DMS153 (cell line): ENCODE measurements around the gene VAV3.

Experiments used
- DNase-seq: peaks from one replicate; lab custom pipeline; 2025; lab: John Stamatoyannopoulos, UW

Gene VAV3

DNA sequence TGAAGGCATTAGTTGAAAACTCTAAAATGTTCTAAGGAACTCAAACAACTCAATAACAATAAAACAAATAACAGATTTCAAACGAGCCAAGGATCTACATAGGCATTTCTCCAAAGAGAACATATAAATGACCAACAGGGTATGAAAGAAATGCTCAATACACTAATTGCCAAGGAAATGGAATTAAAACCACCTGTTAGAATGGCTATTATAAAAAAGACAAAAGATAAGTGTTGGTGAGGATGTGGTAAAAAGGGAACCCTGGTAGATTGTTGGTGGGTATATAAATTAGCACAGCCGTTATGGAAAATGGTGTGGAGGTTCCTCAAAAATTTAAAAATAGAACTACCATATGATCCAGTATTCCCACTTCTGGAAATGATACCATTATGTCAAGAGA lies 9.1 kb upstream of the VAV3 start:
- DNase-seq: no peak

DNA sequence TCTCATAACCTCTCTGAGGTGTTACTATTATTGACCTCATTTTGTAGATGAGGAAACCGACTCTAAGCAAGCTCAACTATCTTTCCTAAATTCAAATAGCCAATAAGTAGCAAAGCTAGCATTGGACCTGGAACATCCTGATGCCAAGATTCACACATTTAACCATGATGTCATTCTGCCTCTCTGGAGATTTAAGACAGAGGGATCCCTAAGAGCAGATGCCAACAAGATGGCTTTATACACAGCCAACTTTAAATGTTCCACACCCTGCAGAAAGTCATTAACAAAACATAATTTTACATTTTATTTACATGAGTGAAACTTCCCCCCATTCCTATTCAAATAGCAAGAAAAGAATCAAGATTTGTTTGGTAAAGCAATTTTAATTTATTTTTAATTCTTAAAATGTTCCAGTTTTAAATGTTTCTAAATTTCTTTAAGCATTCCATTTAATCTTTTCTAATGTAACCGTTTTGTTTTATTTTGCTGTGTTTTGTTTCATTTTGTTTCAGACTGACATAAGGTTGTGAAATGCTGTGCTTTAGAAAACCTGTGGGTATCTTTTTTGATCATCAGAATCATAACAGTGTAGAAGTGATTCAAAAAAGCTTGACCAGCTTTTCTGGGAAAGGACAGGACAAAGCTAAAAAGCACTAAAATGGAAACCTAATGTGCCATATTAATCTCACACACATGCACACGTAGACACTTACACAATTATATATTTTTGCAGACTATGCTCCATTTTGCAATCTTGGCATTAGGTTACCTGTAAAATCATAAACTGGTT lies 7.6 kb upstream of the VAV3 start:
- no peak for DNase-seq

DNA sequence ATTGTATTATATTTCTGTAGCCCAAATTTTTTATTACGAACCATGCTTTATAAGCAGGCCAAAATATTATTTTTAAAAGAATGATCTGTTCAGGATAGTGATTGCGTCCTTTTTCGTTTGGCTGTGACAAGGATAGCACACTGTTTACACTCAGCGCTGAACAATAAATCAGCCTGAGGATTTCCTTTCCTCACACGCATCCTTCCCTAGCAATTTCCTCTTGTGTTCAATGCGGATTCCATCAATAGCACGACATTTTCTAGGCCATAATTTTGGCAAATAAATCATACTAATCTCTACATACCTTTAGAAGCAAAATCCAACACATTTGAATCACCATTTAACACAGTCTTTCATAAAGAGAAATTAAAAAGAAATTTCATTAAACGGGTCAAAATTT lies 1.6 kb upstream of the VAV3 start:
- no peak for DNase-seq

DNA sequence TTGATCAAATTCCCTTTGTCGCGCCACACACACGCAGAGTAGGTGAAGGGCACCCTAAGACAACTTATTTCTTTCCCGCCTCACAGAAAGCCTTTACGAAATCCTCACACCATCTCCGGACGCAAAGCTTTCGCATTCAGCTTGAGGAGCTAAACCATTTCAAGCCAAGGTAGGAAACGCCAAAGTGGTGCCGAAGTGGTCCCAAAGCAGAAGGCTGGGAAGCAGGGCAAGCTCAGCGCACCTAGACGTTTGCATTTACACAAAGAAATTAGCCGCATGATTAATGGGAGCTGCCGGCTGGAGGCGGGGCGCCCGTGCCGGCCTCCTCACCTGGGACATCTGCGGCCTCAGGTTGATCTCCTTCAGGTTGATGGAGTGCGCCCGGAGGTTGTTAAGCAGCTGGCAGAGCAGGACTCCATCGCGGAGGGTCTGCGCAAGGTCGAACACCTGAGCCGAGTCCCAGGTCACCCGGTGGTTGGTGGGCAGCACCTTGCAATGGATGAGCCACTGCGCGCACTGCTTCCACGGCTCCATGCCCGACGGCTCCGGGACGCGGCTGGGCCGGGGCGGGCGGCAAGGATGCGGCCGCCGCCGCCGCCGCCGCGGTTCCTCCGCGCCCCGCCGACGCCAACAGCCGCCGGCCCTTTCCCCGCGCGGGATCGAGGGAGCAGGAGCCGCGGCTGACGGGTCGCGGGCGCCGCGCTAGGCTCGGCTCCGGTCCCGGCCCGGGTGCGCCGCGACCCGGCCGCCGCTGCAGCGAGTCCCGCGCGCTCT lies 457 bp downstream of the VAV3 start:
- DNase-seq: peak; percentile 8

DNA sequence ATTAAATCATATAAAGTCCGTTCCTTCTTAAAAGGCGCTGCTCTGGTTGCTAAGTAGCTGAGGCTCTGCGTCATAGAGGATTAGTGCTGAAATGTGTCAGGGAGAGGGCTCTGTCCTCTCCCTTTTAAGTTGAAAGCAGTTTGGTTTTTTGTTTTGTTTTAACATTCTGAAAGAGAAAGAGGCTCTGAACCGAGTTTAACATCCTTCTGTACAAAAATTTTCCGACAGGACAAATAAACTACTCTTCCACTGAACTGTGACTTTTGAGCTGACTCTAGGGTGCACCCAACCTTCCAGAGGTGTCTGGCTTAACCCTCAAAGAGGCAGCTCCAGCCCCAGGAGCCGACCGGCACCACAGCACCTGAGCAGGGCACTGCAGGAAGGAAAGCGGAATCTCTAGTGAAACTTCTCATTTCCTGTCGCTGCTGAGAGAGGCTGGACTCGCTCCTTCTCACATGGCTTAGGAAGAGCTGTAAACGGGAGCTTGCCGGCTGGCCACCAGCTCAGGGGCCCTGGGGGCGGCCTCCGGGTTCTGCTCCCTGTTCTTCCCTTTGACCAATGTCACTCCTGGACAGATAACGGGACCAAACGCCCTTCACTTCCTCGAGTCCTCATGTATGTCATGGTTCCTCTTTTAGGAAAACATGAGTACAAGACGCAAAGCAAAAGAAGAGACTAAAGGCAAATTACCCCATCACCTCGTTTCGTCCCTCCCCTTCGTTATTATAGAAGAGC lies 1.2 kb downstream of the VAV3 start:
- DNase-seq: no peak

DNA sequence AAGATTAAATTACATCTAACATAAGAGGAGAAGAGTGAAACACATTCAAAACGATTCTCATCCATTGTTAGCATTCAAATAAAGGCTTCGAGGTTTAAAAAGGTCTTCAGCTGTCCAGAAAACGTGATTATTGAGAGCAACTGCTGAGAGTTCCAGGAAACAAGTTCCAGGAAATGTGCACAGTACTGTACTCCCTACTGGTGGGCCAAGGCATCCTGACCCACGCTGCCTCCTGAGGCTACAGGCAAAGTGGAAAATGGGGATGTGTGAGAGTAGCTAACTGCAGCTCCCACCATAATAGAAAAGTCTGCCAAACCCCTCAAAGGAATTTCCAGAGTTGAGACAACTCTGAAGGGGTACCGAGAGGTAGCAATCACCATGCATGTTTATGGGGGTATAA lies 2.0 kb downstream of the VAV3 start:
- DNase-seq: no peak

DNA sequence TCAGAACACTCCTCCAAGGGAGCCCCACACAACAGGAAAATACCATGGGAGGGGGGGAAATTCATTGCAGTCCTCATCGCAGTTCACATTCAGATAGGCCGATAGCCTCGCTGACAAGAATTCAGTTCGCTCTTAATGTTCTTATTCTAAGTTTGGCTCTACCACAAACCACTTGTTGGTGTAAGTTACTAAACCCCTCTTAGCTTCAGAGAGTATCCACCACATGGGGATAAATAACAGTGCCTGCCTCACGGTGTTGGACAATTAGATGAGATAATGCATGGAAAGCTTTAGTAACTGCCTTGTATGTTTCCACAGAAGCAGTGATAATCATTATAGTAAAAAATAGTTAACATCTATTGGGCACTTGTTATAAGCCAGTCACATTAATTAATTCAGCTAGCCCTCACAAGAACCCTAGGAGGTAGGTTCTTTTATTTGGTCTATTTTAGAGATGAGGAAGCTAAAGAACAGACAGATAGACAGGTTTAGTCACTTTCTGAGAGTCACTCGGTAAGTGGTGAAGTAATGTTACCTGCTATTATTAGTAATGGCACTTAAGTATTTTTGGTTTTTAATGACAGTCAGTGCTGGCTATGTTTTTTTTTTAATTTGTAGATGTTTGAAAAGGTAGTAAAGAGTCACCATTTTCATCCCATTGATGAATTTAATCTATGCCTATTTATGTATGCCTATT lies 10.1 kb downstream of the VAV3 start:
- no peak for DNase-seq

DNA sequence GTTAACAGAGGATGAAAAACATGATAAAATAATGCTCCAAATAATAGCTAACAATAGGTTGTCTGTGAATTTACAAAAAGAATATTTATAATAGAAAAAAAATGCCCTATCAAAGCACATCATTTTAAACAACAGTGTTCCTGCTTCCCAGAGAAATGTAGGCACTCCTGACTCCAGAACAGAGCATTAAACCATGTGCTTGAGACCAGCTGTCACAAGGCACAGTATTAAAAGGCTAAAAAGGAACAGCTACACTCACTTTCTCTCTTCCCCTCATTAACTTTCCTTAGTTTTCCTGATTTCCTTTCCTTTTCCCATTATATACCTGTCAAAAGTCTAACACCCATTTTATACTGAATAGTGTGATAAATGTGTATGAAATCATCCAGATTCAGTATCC lies 10.9 kb downstream of the VAV3 start:
- DNase-seq: no peak

DNA sequence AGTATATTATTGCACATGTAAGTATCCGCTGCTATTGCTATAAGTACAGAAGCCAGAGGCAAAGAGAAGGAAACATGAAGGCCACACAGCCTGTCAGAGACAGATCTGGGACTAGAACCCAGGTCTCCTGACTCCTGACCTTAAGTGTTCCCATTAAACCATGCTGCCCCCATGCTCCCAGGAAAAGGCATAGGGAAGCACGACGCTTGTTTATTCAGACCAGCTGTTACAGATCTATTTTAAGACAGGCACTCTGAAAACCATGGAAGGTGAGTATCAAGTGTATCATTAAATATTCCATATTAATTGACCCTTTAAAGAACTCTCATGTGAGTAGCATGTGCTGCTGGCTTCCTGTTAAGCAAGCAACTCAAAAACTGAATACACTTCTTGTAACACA lies 11.4 kb downstream of the VAV3 start:
- peak; percentile 58 for DNase-seq

DNA sequence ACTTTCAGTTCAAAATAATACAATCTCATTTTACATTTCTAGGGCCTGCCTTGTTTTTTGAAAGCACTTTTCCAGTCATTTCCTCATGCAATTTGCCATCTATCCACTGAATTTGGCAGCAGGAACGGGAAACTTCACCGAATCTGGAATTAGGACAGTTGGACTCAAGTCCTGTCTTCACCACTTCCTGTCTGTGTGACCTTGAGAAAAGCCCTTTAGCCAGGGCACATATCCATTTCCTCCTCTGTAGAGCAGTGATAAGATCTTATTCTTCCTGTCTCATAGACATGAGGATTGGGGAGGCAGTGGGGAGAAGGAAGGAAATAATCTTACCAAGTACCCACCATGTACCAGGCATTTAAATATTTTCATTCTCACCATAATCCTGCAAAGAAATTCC lies 12.0 kb downstream of the VAV3 start:
- no peak for DNase-seq

DNA sequence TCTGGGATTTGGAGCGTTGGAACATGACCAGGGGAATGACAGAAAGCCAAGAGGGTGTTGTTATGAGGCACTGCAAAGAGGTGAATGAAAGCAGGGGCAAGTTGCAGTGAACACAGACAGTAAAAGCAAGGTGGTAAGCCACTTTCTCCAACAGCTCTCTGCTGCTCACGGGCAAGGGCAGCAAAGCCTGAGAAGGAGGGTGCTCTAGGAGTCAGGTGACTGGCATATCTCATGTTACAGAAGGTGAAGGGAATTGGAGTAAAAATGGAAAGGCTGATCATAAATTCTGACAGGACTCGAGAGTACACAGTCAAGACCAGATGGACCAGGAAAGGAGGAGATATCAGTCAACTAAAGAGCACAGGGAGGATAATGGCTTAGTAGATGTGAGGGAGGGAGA lies 14.5 kb downstream of the VAV3 start:
- DNase-seq: no peak

DNA sequence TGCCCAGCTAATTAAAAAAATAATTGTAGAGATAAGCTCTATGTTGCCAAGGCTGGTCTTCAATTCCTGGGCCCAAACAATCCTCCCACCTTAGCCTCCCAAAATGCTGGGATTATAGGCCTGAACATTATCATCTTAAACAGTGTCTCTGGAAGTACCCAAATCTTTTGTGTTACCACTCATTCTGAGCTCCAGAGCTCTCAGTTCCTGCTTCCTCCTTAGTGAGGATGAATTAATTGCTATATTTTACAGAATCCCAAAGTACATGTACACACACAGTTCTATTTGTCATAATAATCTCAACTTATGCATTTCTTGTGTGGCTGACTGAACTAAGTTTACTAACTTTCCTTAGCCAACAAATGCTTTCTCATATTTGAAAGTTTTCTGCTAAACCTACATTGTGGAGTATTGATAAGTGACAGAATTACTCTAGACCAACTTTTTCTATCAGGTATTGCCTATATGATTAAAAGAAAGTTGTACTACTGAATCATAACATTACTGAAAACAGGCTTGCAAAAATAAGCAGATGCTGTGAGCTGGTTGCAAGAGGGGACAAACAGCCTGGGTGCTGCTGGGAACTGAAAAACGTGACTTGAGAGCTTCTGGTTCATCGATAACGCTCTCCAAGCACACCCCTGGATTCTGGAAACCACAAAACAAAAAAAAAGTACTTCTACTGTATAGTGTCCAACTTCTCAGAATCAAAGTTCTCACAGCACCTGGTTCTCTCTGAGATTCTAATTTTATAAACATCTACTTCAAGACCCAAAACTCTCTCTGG lies 15.3 kb downstream of the VAV3 start:
- DNase-seq: no peak

DNA sequence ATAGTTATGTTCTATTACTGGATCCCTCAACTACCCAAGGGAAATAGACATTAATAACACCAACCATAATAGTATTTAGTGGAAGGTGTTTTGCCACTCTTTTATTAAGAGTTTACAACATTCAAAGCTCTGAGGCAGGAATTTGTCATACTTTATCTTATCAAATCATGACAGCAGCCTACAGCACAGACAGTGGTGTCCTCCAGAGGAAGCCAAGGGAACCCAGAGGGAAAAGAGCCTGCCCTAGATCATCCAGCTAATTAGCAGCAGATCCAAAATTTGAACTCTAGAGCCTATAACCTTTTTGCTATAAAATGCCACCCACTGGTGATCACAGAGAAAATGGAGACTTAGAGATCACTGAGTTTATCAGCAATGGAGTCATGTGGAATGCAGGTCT lies 18.2 kb downstream of the VAV3 start:
- DNase-seq: no peak

DNA sequence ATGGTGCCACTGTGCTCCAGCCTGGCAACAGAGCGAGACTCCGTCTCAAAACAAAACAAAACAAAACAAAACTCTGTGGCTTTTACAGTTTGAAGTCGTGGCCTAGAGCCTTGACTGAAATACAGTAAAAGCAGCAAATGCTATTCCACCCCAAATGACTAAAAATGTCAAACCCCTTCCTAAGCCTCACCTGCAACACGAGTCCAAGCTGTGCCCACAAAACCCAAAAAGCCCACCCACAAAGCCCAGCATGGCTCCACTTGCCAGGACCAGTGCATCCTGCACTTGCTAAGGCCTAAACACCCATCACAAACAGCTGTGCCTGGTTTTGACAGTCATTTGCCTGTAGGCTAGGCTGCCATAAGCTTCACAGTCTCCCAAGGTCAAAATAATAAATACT lies 21.3 kb downstream of the VAV3 start:
- DNase-seq: no peak

DNA sequence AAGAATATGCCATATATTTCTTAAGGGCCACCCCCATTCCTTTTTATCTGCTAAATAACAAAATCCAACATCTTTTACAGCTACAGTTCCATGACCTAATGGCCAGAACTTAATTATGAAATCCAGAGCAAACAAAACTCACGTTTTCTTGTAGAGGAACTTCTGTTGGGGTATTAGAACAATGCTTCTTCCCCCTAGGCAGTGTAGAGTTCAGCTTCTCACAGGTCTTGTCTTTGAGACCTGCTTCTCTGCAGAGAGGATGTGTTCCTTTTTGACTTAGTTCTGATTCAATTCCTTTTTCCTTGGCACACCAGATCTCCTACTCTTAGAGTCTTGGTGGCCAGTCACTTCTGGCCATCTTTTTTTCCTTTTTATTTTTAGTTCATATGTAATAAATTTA lies 22.2 kb downstream of the VAV3 start:
- DNase-seq: no peak

DNA sequence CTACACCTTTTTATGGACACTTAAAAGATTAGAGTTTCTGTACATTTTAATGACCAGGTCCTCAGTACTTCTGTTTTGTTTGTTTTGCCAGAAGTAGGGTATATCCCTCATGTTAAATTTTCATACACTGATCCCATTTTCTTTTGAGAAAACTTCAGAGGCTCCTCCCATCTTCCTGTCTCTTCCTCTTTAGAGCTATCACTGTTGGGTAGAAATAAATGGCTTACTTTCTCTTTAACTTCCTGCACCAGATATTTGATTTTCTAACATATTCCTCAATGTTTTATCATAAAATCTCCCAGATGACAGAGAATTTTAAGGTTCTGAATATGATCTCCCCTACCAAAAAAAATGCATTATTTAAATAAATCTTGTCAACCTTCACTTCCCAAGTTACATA lies 23.4 kb downstream of the VAV3 start:
- no peak for DNase-seq

DNA sequence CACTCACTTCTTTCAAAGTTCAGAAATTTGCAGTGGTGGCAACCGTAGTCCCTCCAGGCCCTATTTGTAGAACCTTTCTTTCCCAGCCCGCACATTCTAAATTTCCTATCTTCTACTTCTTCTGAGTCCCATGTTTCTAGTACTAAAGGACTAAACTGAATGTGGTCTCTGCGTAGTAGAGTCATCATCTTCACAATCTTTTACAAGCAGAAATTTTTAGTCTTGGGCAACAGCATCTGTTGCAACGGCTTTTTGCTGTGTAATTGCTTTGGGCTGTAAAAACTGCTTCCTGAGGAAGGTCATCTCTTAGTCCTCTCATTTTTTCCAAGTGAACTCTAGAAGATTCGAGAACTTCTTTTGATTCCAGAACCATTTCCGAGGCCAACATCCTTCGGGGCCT lies 23.9 kb downstream of the VAV3 start:
- no peak for DNase-seq

DNA sequence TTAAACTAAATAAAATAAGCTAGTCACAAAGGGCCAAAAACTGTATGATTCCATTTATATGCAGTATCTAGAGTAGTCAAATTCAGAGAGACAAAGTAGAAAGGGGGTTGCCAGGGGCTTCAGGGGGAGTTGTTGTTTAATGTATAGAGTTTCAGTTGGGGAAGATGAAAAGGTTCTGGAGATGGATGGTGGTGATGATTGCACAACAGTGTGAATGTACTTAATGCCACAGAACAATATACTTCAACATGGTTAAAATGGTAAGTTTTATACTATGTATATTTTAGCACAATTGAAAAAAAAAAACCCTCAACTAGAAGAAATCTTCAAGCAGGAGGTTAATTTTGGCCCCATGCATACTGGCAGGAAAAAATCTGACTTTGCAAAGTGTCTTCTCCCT lies 24.3 kb downstream of the VAV3 start:
- no peak for DNase-seq

DNA sequence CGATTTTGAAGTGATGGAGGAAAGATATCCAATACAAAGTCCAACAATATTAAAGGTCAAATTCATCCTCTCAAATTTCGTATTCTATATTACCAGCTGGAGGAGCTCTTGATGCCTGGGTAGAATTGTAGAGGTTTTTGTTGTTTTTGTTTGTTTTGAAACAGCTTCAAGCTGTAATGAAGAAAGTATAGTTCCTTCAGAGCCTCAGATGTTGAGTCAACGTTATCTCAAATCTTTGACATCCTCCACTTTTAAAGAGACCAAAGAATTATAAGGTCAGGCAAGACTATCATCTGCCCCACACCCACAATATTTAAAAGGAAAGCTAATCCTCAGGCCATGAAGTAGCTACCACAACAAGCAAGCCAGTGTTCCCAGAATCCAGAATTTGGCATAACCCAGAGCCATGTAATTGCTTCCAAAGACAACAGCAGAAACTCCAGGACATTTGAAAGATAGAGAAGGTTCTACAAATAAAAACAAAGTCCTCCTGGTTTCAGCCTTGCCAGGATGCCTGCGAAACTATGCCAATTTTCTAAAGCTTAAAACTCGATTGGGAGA lies 24.9 kb downstream of the VAV3 start:
- no peak for DNase-seq

DNA sequence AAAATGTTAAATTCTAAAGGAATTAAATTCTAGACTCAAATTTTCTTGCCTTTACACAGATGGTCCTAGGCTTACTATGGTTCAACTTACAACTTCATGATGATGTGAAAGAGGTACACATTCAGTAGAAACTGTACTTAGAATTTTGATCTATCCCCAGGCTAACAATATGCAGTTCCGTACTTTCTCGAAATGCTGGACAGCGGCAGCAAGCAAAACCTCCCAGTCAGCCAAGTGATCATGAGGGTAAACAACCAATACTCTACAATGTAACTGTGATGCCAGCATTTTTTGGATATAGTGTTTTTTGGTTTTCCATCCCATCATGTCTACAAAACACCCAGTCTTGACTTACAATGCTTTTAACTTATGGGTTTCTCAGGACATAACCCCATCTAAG lies 25.7 kb downstream of the VAV3 start:
- DNase-seq: no peak
